Adipocyte (in vitro differentiated cells): ENCODE data around the gene NPNT.

Experiments used
- DNase-seq: peaks from one replicate; pipeline ENCODE4 v3.0.0-alpha.2; 2015; ENCODE audit warnings: low read depth
- H3K27me3 ChIP-seq: replicated peaks from 2 replicates; pipeline ENCODE4 v1.7.0; 2013; ENCODE audit warnings: mild to moderate bottlenecking, low read length, moderate library complexity; ENCODE audit not compliant: control insufficient read depth, insufficient read depth
- H3K36me3 ChIP-seq: 2 replicates; pipeline ENCODE4 v1.7.0; 2013; ENCODE audit warnings: low read length, mild to moderate bottlenecking, moderate library complexity; ENCODE audit not compliant: control insufficient read depth, insufficient read depth, severe bottlenecking
- H3K4me1 ChIP-seq: 2 replicates; pipeline ENCODE4 v1.7.0; 2013; ENCODE audit warnings: mild to moderate bottlenecking, low read length, moderate library complexity; ENCODE audit not compliant: control insufficient read depth, insufficient read depth
- H3K4me3 ChIP-seq: 2 replicates; pipeline ENCODE4 v1.7.0; 2013; ENCODE audit warnings: mild to moderate bottlenecking, low read length, moderate library complexity
- H3K9ac ChIP-seq: 2 replicates; pipeline ENCODE4 v1.7.0; 2013; ENCODE audit warnings: mild to moderate bottlenecking, low read length, moderate library complexity
- H3K9me3 ChIP-seq: 2 replicates; pipeline ENCODE4 v1.7.0; 2013; ENCODE audit warnings: mild to moderate bottlenecking, low read length, moderate library complexity; ENCODE audit not compliant: control insufficient read depth

Gene NPNT

GRCh38 chr4:105951198-105951597 is 55.9 kb downstream of the NPNT start:
- H3K36me3 ChIP-seq = no peaks in the 10 kb centered on the region
- H3K27me3 ChIP-seq = no peaks in the 10 kb centered on the region
- no peak overlapping the region for H3K9ac ChIP-seq
- peak; percentile 84 for DNase-seq
- peaks cover 8% of the 10 kb centered on the region for H3K4me1 ChIP-seq
- H3K4me3 ChIP-seq = no peak overlapping the region
- peaks cover 7% of the 10 kb centered on the region for H3K9me3 ChIP-seq

DNA sequence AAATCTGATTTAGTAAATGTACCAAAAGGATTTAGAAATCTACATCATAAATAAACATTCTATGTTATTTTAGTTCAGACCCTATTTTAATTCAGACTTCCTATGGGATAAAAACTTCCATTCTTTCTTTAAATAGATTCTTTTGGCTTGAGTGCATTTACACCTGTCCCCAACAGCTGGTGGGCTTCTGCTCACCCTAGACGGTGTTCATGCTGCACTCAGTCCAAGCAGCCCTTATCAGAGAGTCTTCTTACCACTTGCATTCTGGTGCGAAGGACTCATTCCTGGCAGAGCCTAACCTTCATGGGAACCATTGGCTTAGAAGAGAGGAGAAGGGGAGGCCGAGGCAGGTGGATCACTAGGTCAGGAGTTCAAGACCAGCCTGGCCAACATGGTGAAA is 57.3 kb downstream of the NPNT start:
- Histone ChIP-seq H3K36me3 (no peaks in the 10 kb centered on the region), H3K27me3 (no peaks in the 10 kb centered on the region), H3K4me3 (no peak overlapping the region), H3K9ac (no peak overlapping the region), H3K9me3 (no peaks in the 10 kb centered on the region), H3K4me1 (peaks cover 8% of the 10 kb centered on the region)
- DNase-seq = no peak

DNA sequence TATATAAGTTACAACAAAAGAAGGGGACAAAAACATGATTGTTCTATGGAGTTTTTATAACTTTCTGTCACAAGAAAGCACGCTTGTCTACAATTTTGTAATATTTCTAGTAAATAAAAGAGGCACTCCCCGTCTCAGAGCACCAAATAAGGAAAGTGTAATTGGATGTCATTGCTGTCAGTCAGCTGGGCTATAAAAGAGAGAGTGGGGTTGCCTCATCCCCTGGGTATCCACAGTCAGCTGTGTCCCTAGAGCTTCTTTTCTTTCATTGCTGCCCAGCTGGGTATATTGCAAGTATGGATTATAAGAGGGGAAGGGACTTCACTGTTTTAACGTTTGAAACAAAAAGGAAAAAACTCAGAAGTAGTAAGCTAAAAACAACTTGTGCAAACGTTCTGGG is 61.3 kb downstream of the NPNT start:
- Histone ChIP-seq H3K4me1 (peaks cover 1% of the 10 kb centered on the region), H3K4me3 (no peak overlapping the region), H3K9ac (no peak overlapping the region), H3K9me3 (no peaks in the 10 kb centered on the region), H3K27me3 (no peaks in the 10 kb centered on the region), H3K36me3 (no peaks in the 10 kb centered on the region)
- peak; percentile 3 for DNase-seq

- Histone ChIP-seq H3K9me3 (no peaks in the 10 kb centered on the region), H3K4me3 (no peak overlapping the region), H3K36me3 (no peaks in the 10 kb centered on the region), H3K27me3 (no peaks in the 10 kb centered on the region), H3K9ac (no peak overlapping the region), H3K4me1 (no peaks in the 10 kb centered on the region)
- no peak for DNase-seq
These were observed 62.4 kb downstream of the NPNT start for GRCh38 chr4:105957680-105958079.

GRCh38 chr4:105963461-105964400 is 68.5 kb downstream of the NPNT start:
- Histone ChIP-seq H3K4me1 (peaks cover 26% of the 10 kb centered on the region), H3K4me3 (no peak overlapping the region), H3K36me3 (no peaks in the 10 kb centered on the region), H3K9me3 (no peaks in the 10 kb centered on the region), H3K27me3 (no peaks in the 10 kb centered on the region), H3K9ac (no peak overlapping the region)
- peak; percentile 56 for DNase-seq

- DNase-seq = no peak
- no peaks in the 10 kb centered on the region for H3K9me3 ChIP-seq
- H3K36me3 ChIP-seq = no peaks in the 10 kb centered on the region
- no peak overlapping the region for H3K9ac ChIP-seq
- no peaks in the 10 kb centered on the region for H3K27me3 ChIP-seq
- no peak overlapping the region for H3K4me3 ChIP-seq
- H3K4me1 ChIP-seq = peaks cover 33% of the 10 kb centered on the region
These were observed 70.0 kb downstream of the NPNT start for GRCh38 chr4:105965183-105965800.

DNA sequence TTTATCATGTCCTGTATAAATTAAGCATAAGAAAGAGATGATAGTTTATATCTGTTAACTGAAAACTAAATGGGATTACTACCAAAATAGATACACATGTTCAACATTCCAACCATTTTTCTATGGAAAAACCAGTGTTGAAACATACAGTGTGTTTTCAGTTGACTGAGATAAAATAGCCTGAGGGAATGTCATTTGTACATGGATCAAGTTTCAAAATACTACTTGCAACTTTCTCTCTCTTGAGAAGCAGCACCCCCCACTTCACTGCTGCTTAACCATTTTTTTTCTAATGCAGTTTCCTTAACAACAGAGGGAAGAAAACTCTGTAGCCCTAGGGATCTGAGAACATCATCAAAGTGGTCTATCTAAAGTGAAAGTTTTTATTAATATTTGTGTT is 70.8 kb downstream of the NPNT start:
- no peak overlapping the region for H3K9ac ChIP-seq
- H3K36me3 ChIP-seq = no peaks in the 10 kb centered on the region
- DNase-seq = peak; percentile 97
- H3K9me3 ChIP-seq = no peaks in the 10 kb centered on the region
- no peak overlapping the region for H3K4me3 ChIP-seq
- H3K27me3 ChIP-seq = no peaks in the 10 kb centered on the region
- H3K4me1 ChIP-seq = peaks cover 33% of the 10 kb centered on the region

DNA sequence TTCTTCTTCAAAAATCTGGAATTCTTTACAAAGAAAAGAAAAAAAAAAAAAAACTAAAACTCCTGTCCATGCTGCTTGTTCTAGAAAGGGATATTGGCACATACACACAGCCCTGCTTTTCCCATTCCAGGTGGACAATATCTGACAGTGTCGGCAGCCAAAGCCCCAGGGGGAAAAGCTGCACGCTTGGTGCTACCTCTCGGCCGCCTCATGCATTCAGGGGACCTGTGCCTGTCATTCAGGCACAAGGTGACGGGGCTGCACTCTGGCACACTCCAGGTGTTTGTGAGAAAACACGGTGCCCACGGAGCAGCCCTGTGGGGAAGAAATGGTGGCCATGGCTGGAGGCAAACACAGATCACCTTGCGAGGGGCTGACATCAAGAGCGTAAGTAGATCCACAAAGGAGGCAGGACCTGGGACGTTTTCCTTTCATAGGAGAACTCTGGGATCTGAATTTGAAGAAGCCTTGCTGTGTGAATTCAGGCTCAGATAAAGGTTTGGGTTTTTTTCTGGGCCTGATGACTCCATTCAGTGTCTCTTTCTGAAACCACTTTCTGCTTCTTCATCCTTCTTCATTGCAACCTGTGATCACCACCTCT is 71.9 kb downstream of the NPNT start:
- Histone ChIP-seq H3K4me3 (no peak overlapping the region), H3K36me3 (no peaks in the 10 kb centered on the region), H3K4me1 (peaks cover 33% of the 10 kb centered on the region), H3K27me3 (no peaks in the 10 kb centered on the region), H3K9ac (no peak overlapping the region), H3K9me3 (no peaks in the 10 kb centered on the region)
- no peak for DNase-seq

DNA sequence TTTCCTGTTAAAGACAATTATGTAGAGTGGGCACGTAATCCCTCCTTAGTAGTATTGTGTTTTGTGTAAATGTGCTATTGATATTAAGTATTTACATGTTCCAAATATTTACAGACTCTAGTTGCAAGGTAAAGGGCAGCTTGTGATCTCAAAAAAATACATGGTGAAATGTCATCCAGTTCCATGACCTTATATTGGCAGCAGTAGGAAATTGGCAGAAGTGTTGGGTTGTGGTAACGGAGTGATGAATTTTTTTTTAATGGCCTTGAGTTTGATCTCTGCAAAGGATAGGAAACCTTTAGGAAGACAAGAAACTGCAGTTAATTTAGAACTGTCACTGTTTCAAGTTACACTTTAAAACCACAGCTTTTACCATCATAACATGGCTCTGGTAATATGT is 74.3 kb downstream of the NPNT start:
- Histone ChIP-seq H3K27me3 (no peaks in the 10 kb centered on the region), H3K36me3 (no peaks in the 10 kb centered on the region), H3K4me1 (peaks cover 26% of the 10 kb centered on the region), H3K9ac (no peak overlapping the region), H3K4me3 (no peak overlapping the region), H3K9me3 (no peaks in the 10 kb centered on the region)
- no peak for DNase-seq

GRCh38 chr4:105970371-105970770 is 75.1 kb downstream of the NPNT start:
- peaks cover 25% of the 10 kb centered on the region for H3K4me1 ChIP-seq
- DNase-seq = no peak
- H3K4me3 ChIP-seq = no peak overlapping the region
- H3K27me3 ChIP-seq = no peaks in the 10 kb centered on the region
- no peaks in the 10 kb centered on the region for H3K9me3 ChIP-seq
- H3K36me3 ChIP-seq = no peaks in the 10 kb centered on the region
- no peak overlapping the region for H3K9ac ChIP-seq

GRCh38 chr4:105971036-105971435 is 75.8 kb downstream of the NPNT start:
- Histone ChIP-seq H3K4me3 (no peak overlapping the region), H3K36me3 (no peaks in the 10 kb centered on the region), H3K27me3 (no peaks in the 10 kb centered on the region), H3K9me3 (no peaks in the 10 kb centered on the region), H3K9ac (no peak overlapping the region), H3K4me1 (peaks cover 19% of the 10 kb centered on the region)
- no peak for DNase-seq
